Measurements from ENCODE around the gene FAM219A.

GRCh38 chr9:34378376-34379060 lies 79.9 kb downstream of the FAM219A start:
- TF ChIP-seq, protein P1, sequence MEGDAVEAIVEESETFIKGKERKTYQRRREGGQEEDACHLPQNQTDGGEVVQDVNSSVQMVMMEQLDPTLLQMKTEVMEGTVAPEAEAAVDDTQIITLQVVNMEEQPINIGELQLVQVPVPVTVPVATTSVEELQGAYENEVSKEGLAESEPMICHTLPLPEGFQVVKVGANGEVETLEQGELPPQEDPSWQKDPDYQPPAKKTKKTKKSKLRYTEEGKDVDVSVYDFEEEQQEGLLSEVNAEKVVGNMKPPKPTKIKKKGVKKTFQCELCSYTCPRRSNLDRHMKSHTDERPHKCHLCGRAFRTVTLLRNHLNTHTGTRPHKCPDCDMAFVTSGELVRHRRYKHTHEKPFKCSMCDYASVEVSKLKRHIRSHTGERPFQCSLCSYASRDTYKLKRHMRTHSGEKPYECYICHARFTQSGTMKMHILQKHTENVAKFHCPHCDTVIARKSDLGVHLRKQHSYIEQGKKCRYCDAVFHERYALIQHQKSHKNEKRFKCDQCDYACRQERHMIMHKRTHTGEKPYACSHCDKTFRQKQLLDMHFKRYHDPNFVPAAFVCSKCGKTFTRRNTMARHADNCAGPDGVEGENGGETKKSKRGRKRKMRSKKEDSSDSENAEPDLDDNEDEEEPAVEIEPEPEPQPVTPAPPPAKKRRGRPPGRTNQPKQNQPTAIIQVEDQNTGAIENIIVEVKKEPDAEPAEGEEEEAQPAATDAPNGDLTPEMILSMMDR (IDR thresholded peaks at IDR 0.05) = no peak
- TF ChIP-seq POLR2A (IDR thresholded peaks at IDR 0.05) = no peak
